Mammary epithelial cell (primary cell): Measurements from ENCODE around the gene VKORC1L1.

Experiments
- EZH2 ChIP-seq: IDR thresholded peaks from 2 replicates; pipeline ENCODE4 v1.6.1; 2012; ENCODE audit warnings: low read length, inconsistent platforms, borderline replicate concordance
- TF ChIP-seq, protein P1 (sequence below), 2 donors: IDR thresholded peaks in 1 of 2; conservative IDR thresholded peaks in 1 of 2; 2 replicates each; pipeline ENCODE4 v1.5.1; 2011 to 2012; ENCODE audit warnings: inconsistent platforms in 2 of 2, low read length in 2 of 2, mild to moderate bottlenecking in 2 of 2, control low read depth in 1 of 2, low read depth in 1 of 2; ENCODE audit not compliant: insufficient read depth in 1 of 2; ENCODE audit errors: extremely low read depth in 1 of 2

DNA sequence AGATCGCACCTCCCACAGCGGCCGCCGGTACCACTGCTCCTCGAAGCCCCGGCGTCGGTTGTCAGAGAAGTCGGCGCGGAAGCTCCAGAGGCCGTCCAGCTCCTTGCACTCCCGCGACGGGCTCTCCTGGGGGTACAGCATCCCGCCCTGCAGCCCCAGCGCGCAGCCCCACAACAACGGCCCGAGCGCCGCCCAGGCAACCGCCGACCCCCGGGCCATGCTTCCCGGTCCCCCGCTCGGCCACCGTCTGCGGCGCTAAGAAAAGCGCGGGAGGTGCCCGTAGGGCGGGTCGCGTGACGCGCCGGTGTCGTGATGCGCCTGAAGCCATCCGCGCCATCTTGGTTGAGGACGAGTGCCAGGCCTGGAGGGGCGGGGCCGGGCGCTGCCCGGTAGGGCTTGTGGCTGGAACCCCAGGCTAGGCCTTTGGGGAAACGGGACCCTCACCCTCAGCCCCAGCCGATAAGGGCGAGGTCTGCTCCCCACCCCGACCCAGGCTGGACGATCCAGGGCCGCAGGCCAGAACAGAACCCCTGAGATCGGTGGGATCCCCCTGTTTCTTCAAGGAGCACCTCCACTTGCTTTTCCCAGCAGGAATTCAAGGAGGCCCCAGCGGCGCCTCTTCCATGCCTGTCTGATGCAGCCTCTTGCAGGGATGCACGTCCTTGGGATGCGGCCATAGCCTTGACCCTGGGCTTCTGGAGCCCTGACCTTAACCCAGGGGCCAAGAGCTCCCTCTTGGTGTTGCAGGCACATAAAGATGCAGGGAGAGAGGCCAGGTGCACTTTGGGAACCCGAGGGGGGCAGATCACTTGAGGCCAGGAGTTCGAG, 109.3 kb downstream of the VKORC1L1 start, which contains the start of gene GUSB:
- TF ChIP-seq, protein P1, sequence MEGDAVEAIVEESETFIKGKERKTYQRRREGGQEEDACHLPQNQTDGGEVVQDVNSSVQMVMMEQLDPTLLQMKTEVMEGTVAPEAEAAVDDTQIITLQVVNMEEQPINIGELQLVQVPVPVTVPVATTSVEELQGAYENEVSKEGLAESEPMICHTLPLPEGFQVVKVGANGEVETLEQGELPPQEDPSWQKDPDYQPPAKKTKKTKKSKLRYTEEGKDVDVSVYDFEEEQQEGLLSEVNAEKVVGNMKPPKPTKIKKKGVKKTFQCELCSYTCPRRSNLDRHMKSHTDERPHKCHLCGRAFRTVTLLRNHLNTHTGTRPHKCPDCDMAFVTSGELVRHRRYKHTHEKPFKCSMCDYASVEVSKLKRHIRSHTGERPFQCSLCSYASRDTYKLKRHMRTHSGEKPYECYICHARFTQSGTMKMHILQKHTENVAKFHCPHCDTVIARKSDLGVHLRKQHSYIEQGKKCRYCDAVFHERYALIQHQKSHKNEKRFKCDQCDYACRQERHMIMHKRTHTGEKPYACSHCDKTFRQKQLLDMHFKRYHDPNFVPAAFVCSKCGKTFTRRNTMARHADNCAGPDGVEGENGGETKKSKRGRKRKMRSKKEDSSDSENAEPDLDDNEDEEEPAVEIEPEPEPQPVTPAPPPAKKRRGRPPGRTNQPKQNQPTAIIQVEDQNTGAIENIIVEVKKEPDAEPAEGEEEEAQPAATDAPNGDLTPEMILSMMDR (conservative IDR thresholded peaks at IDR 0.05 in 1 of 2, IDR thresholded peaks at IDR 0.05 in 1 of 2; ENCODE audit: extremely low read depth in 1 of 2, insufficient read depth in 1 of 2, low read depth in 1 of 2, low read length in 2 of 2) = no peak
- TF ChIP-seq EZH2 = no peak
